Tibial nerve (tissue), 4 donors: ENCODE measurements around the gene NADK2. TPM values are rescaled to one million over a fixed set of nuclear protein-coding genes. Genes with fewer than 3 reads are reported as not detected.
A peak's percentile ranks its signal among the peaks of the same experiment; 100 is the strongest.

Experiments
- DNase-seq, 2 donors: peaks; one replicate each; pipeline ENCODE4 v3.0.0-alpha.2; 2019; ENCODE audit warnings: low spot score in 2 of 2
- H3K27ac ChIP-seq, 4 donors: fragments of 200-600 bp; sonication (generic) in 3 of 4; one replicate each; pipeline ENCODE4 v1.5.1; 2017 to 2019; ENCODE audit warnings: mild to moderate bottlenecking in 1 of 4
- H3K27me3 ChIP-seq, 2 donors: fragments of 200-600 bp; sonication (generic) in 1 of 2; one replicate each; pipeline versions ENCODE4 v1.5.1 to v1.6.0; 2017 to 2019
- H3K36me3 ChIP-seq, 3 donors: fragments of 200-600 bp; sonication (generic); one replicate each; pipeline ENCODE4 v1.5.1; 2018 to 2019
- H3K4me1 ChIP-seq, 4 donors: fragments of 200-600 bp; sonication (generic) in 3 of 4; one replicate each; pipeline ENCODE4 v1.5.1; 2017 to 2019
- H3K4me3 ChIP-seq, 4 donors: fragments of 200-600 bp; sonication (generic) in 3 of 4; one replicate each; pipeline ENCODE4 v1.5.1; 2017 to 2019; ENCODE audit warnings: mild to moderate bottlenecking in 1 of 4, moderate library complexity in 1 of 4
- H3K9me3 ChIP-seq, 4 donors: fragments of 200-600 bp; sonication (generic) in 3 of 4; one replicate each; pipeline ENCODE4 v1.5.1; 2017 to 2019
- CTCF ChIP-seq, 5 experiments: fragments of 200-600 bp in 3 of 5; fragments of 450-650 bp in 2 of 5; sonication (generic) in 3 of 5; IDR thresholded peaks; one replicate each; pipeline ENCODE4 v1.5.1; 2016 to 2019; ENCODE audit warnings: antibody characterized with exemption in 5 of 5, mild to moderate bottlenecking in 3 of 5, moderate library complexity in 2 of 5
- EP300 ChIP-seq, 2 donors: sonication (generic); formaldehyde crosslinking; IDR thresholded peaks; one replicate each; pipeline ENCODE4 v1.6.1; 2017; ENCODE audit warnings: antibody characterized with exemption in 2 of 2, mild to moderate bottlenecking in 1 of 2
- POLR2A ChIP-seq, 2 donors: fragments of 450-650 bp; IDR thresholded peaks; one replicate each; pipeline ENCODE4 v1.6.1; 2017; ENCODE audit warnings: antibody characterized with exemption in 2 of 2, mild to moderate bottlenecking in 2 of 2, moderate library complexity in 2 of 2
- WGBS, 2 donors: methylation state at CpG; one replicate each; pipeline ENCODE4 v1.1.5; 2018; 5-methylcytosine and 5-hydroxymethylcytosine counted together
- total RNA-seq, 4 donors: library from RNA; depleted of rRNA; stranded (reverse); fragments of >200 nt; gene quantifications; one replicate each; pipeline ENCODE4 v1.1.0, GENCODE V29; 2016

NADK2 gene
- total RNA-seq, 4 donors from 2014 or later, result 20.1 to 31.8 (median 21.6) TPM

DNA sequence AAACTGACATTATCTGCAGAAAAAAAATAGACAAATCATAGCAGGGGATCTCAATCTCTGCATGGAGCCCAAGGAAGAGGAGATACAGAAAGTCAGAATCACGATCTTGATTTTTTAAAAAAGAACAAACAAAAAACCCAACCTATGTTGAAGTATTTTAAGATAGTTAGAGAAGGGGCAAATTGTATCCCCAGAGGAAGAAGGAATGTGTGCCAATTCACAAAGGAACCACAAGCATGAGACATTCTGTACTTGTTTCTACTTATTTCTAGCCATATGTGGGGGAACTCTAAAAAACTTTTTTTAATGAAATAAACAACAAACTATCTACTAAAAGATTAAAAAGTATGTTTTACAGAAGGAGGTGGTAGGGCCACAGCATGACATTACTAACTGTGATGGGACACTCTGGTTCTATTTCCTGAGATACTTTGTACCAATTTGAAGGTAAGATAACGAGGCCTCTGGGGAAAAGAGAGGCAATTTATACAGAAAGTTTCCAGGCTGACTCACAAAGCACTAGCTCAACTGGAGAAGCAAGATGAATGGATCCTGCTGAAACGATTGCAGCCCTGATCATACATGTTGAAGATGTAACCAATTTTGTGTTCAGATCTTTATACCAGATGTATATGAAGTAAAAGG, 37.5 kb upstream of the NADK2 start:
- Histone ChIP-seq H3K9me3 (no peaks in the 10 kb centered on the region), H3K27ac (peak overlapping the region in 3 of 4 donors; percentile 45 to 57 (median 46)), H3K36me3 (no peaks in the 10 kb centered on the region), H3K4me3 (no peak overlapping the region), H3K27me3 (no peaks in the 10 kb centered on the region), H3K4me1 (peaks cover 0 to 44% (median 0%) of the 10 kb centered on the region in 4 donors)
- no peak for TF ChIP-seq POLR2A (IDR thresholded peaks at IDR 0.05)
- no peak for TF ChIP-seq CTCF (IDR thresholded peaks at IDR 0.05)
- TF ChIP-seq EP300 (IDR thresholded peaks at IDR 0.05), result no peak
- DNase-seq, result no peak
- 33 to 44% methylated on average over 3 of the region's 3 CpGs for WGBS, 2 donors

DNA sequence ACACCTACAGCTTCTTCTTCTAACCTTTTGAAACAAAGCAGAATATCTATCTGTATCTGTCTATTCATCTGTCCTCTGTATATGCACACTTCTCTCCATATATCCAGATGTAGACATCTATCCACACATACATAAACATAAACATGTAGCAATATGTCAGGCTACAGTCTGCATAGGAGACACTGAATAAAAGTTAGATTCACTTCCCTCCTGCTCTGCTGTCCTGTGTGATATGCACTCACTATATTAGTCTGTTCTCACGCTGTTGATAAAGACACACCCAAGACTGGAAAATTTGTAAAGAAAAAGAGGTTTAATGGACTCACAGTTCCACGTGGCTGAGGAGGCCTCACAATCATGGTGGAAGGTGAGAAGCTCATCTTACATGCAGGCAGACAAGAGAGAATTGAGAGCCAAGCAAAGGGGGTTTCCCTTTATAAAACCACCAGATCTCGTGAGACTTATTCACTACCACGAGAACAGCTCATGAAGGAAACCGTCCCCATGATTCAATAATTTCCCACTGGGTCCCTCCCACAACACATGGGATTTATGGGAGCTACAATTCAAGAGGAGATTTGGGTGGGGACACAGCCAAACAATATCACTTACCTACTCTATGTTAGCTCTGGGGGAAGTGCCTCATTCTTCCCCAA, 35.9 kb upstream of the NADK2 start:
- 57 to 69% methylated on average over 5 of the region's 5 CpGs for WGBS, 2 donors
- no peaks in the 10 kb centered on the region for H3K27me3 ChIP-seq
- H3K36me3 ChIP-seq, result no peaks in the 10 kb centered on the region
- H3K9me3 ChIP-seq, result no peaks in the 10 kb centered on the region
- no peak overlapping the region for H3K27ac ChIP-seq
- no peak for DNase-seq
- no peak overlapping the region for H3K4me3 ChIP-seq
- peaks cover 0 to 50% (median 0%) of the 10 kb centered on the region in 4 donors for H3K4me1 ChIP-seq
- no peak for TF ChIP-seq CTCF (IDR thresholded peaks at IDR 0.05)
- no peak for TF ChIP-seq EP300 (IDR thresholded peaks at IDR 0.05)
- TF ChIP-seq POLR2A (IDR thresholded peaks at IDR 0.05), result no peak

GRCh38 chr5:36276864-36277263, 35.1 kb upstream of the NADK2 start:
- Histone ChIP-seq H3K4me1 (peaks cover 0 to 47% (median 0%) of the 10 kb centered on the region in 4 donors), H3K9me3 (no peaks in the 10 kb centered on the region), H3K4me3 (no peak overlapping the region), H3K27ac (no peak overlapping the region), H3K27me3 (no peaks in the 10 kb centered on the region), H3K36me3 (no peaks in the 10 kb centered on the region)
- TF ChIP-seq EP300 (IDR thresholded peaks at IDR 0.05) (no peak), POLR2A (IDR thresholded peaks at IDR 0.05) (no peak), CTCF (IDR thresholded peaks at IDR 0.05) (no peak)
- no peak for DNase-seq

DNA sequence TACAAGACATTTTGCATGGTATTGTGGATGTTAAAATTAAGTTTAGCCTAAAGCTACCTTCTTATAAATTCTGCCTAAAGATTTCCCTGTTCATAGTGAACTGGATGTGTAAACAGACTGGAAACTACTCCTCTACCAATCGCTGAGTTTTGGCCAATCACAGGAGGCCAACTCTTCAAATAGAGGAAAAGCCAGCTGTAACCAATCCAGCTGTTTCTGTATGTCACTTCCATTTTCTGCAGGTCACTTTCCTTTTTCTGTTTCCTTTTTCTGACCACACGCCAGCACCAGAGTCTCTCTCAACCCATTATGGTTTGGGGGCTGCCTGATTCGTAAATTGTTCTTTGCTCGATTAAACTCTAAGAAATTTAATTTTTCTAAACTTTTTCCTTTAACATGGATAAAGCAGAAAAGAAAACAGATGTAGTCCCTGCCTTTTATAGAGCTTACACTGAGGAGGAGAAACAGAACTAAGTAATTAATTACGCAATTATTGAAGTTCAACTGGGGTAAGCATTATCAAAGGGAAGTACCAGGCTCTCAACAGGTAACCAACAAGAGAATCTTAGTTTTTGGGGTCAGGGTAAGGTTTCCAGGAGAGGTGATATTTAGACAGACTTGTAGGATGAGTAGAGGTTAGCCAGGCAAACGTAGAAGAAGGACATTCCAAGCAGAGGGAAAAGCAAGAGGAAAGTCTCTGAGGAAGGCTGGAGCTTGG, 32.2 kb upstream of the NADK2 start:
- peaks cover 0 to 42% (median 0%) of the 10 kb centered on the region in 4 donors for H3K4me1 ChIP-seq
- H3K4me3 ChIP-seq, result no peak overlapping the region
- H3K36me3 ChIP-seq, result no peaks in the 10 kb centered on the region
- 74 to 78% methylated on average over 6 of the region's 6 CpGs for WGBS, 2 donors
- H3K27me3 ChIP-seq, result no peaks in the 10 kb centered on the region
- H3K9me3 ChIP-seq, result no peaks in the 10 kb centered on the region
- no peak for DNase-seq
- TF ChIP-seq POLR2A (IDR thresholded peaks at IDR 0.05) (no peak), EP300 (IDR thresholded peaks at IDR 0.05) (no peak), CTCF (IDR thresholded peaks at IDR 0.05) (no peak)
- no peak overlapping the region for H3K27ac ChIP-seq
